ENCODE measurements around the gene GGN. TPM values are rescaled to one million over a fixed set of nuclear protein-coding genes. Genes with fewer than 3 reads are reported as not detected.

Gene GGN
- 0.32 and 0.86 TPM in 2 replicates for total RNA-seq

- peak; percentile 97 for DNase-seq (ENCODE audit: low read depth)
- no peak for TF ChIP-seq CTCF (IDR thresholded peaks at IDR 0.05; ENCODE audit: insufficient read depth, low read depth, low read length)
- peak within 1 kb of the TSS; percentile 85 for H3K4me3 ChIP-seq (ENCODE audit: low read depth, low read length)
Measured at GRCh38 chr19:38387550-38388348, at the start of gene GGN. GGN (minus strand) TSS chr19:38388034; CDS start chr19:38387261, 773 bp downstream.

GRCh38 chr19:38437295-38437694 lies 49.5 kb upstream of the GGN start:
- DNase-seq (ENCODE audit: low read depth): no peak
- H3K4me3 ChIP-seq (ENCODE audit: low read depth, low read length): no peak overlapping the region
- TF ChIP-seq CTCF (IDR thresholded peaks at IDR 0.05; ENCODE audit: insufficient read depth, low read depth, low read length): no peak

- TF ChIP-seq CTCF (IDR thresholded peaks at IDR 0.05; ENCODE audit: insufficient read depth, low read depth, low read length): no peak
- no peak for DNase-seq (ENCODE audit: low read depth)
- no peak overlapping the region for H3K4me3 ChIP-seq (ENCODE audit: low read depth, low read length)
Measured at GRCh38 chr19:38434549-38435051, 46.8 kb upstream of the GGN start.

GRCh38 chr19:38433268-38433733 lies 45.5 kb upstream of the GGN start, which contains the start of gene RYR1:
RYR1 (plus strand) TSS chr19:38433691; CDS start chr19:38433830, 139 bp downstream.
- TF ChIP-seq CTCF (IDR thresholded peaks at IDR 0.05; ENCODE audit: insufficient read depth, low read depth, low read length): no peak
- no peak within 1 kb of the TSS for H3K4me3 ChIP-seq (ENCODE audit: low read depth, low read length)
- DNase-seq (ENCODE audit: low read depth): peak; percentile 11

GRCh38 chr19:38430931-38431330 lies 43.1 kb upstream of the GGN start:
- DNase-seq (ENCODE audit: low read depth): no peak
- no peak overlapping the region for H3K4me3 ChIP-seq (ENCODE audit: low read depth, low read length)
- no peak for TF ChIP-seq CTCF (IDR thresholded peaks at IDR 0.05; ENCODE audit: insufficient read depth, low read depth, low read length)

GRCh38 chr19:38429811-38430156 lies 42.0 kb upstream of the GGN start:
- no peak overlapping the region for H3K4me3 ChIP-seq (ENCODE audit: low read depth, low read length)
- TF ChIP-seq CTCF (IDR thresholded peaks at IDR 0.05; ENCODE audit: insufficient read depth, low read depth, low read length): no peak
- DNase-seq (ENCODE audit: low read depth): no peak
